Keratinocyte (primary cell): Measurements from ENCODE around the gene SCRG1. TPM values are rescaled to one million over a fixed set of nuclear protein-coding genes. Genes with fewer than 3 reads are reported as not detected.

Experiments
- DNase-seq: peaks from one replicate; pipeline ENCODE4 v3.0.0-alpha.2; 2011; ENCODE audit warnings: low read depth, missing footprints, low spot score
- FAIRE-seq: peaks from 2 replicates; lab custom pipeline; 2011; peaks lifted over from hg19 to GRCh38; lab: Jason Lieb, UNC
- H2AFZ ChIP-seq: 2 replicates; pipeline ENCODE4 v1.6.0; 2012; ENCODE audit warnings: low read length, control low read depth, inconsistent platforms; ENCODE audit not compliant: control insufficient read depth
- H3K27ac ChIP-seq: 2 replicates; pipeline ENCODE4 v1.5.1; 2011; ENCODE audit warnings: low read length; ENCODE audit not compliant: control insufficient read depth, insufficient read depth
- H3K27me3 ChIP-seq: 3 replicates; pipeline ENCODE4 v1.6.0; 2011; ENCODE audit warnings: low read length; ENCODE audit not compliant: control insufficient read depth, insufficient read depth; ENCODE audit errors: extremely low read depth
- H3K36me3 ChIP-seq, 2 experiments: 2 replicates in 1 of 2; 3 replicates in 1 of 2; pipeline ENCODE4 v1.5.1; 2011; ENCODE audit warnings: low read length in 2 of 2, mild to moderate bottlenecking in 1 of 2; ENCODE audit not compliant: control insufficient read depth in 2 of 2, insufficient read depth in 2 of 2; ENCODE audit errors: extremely low read depth in 1 of 2
- H3K4me1 ChIP-seq: 3 replicates; pipeline ENCODE4 v1.5.1; 2011; ENCODE audit warnings: low read length; ENCODE audit not compliant: control insufficient read depth, insufficient read depth; ENCODE audit errors: extremely low read depth
- H3K4me2 ChIP-seq: 3 replicates; pipeline ENCODE4 v1.6.0; 2011; ENCODE audit warnings: low read depth, low read length; ENCODE audit not compliant: control insufficient read depth, insufficient read depth; ENCODE audit errors: extremely low read depth
- H3K4me3 ChIP-seq, 3 experiments: fragments of 200-600 bp in 1 of 3; sonication (generic) in 1 of 3; 2 replicates in 2 of 3; 3 replicates in 1 of 3; pipeline ENCODE4 v1.5.1; 2011 to 2016; ENCODE audit warnings: low read length in 3 of 3, mild to moderate bottlenecking in 3 of 3, control low read depth in 2 of 3, inconsistent platforms in 1 of 3, low read depth in 1 of 3, mixed read lengths in 1 of 3, mixed run types in 1 of 3, moderate library complexity in 1 of 3; ENCODE audit not compliant: control insufficient read depth in 2 of 3, insufficient read depth in 2 of 3; ENCODE audit errors: extremely low read depth in 1 of 3
- H3K79me2 ChIP-seq: 2 replicates; pipeline ENCODE4 v1.6.0; 2012; ENCODE audit warnings: low read length; ENCODE audit not compliant: control insufficient read depth, insufficient read depth
- H3K9ac ChIP-seq: 3 replicates; pipeline ENCODE4 v1.6.0; 2011; ENCODE audit warnings: low read length; ENCODE audit not compliant: control insufficient read depth, insufficient read depth; ENCODE audit errors: extremely low read depth
- H3K9me1 ChIP-seq: 3 replicates; pipeline ENCODE4 v1.6.0; 2011; ENCODE audit warnings: low read length; ENCODE audit not compliant: control insufficient read depth, insufficient read depth; ENCODE audit errors: extremely low read depth
- H3K9me3 ChIP-seq: 2 replicates; pipeline ENCODE4 v1.5.1; 2012; ENCODE audit warnings: low read depth, low read length; ENCODE audit not compliant: control insufficient read depth
- H4K20me1 ChIP-seq: 3 replicates; pipeline ENCODE4 v1.6.0; 2011; ENCODE audit warnings: low read length; ENCODE audit not compliant: control insufficient read depth, insufficient read depth; ENCODE audit errors: extremely low read depth
- CTCF ChIP-seq, 3 experiments: IDR thresholded peaks in 1 of 3; conservative IDR thresholded peaks in 1 of 3; optimal IDR thresholded peaks in 1 of 3; 2 replicates in 2 of 3; 3 replicates in 1 of 3; pipeline versions ENCODE3 to v1.5.1; 2011; ENCODE audit warnings: low read length in 3 of 3, mild to moderate bottlenecking in 3 of 3, moderate library complexity in 2 of 3, control low read depth in 1 of 3, inconsistent platforms in 1 of 3; ENCODE audit not compliant: insufficient read depth in 2 of 3; ENCODE audit errors: extremely low read depth in 1 of 3
- EZH2 ChIP-seq: IDR thresholded peaks from one replicate; pipeline ENCODE4 v1.6.1; 2012; ENCODE audit warnings: inconsistent platforms, mild to moderate bottlenecking, low read length, moderate library complexity
- dilution Hi-C: fragments of 300-500 bp; cut with MboI; formaldehyde crosslinking; loops from one replicate; pipeline ENCODE4 v1.7.0; 2020; ENCODE audit warnings: low sequenced_read_pairs; ENCODE audit not compliant: extremely low pct_ligation_motif_present
- polyA plus RNA-seq, 5 experiments: library from polyadenylated mRNA; depleted of rRNA in 3 of 5; stranded (reverse) in 3 of 5; stranded (forward) in 1 of 5; unstranded in 1 of 5; fragments of >200 nt; gene quantifications; 1 replicate in 1 of 5; 2 replicates in 3 of 5; 3 replicates in 1 of 5; pipeline versions ENCODE4 v1.2.1 to v1.2.3, GENCODE V29; 2011 to 2012; ENCODE audit warnings: missing spikeins in 2 of 5, low read depth in 1 of 5, low replicate concordance in 1 of 5

The SCRG1 gene
- polyA plus RNA-seq, 1 donor (not counting 4 experiments of a cell fraction or from before 2014, with no cell fraction given) = not detected

DNA sequence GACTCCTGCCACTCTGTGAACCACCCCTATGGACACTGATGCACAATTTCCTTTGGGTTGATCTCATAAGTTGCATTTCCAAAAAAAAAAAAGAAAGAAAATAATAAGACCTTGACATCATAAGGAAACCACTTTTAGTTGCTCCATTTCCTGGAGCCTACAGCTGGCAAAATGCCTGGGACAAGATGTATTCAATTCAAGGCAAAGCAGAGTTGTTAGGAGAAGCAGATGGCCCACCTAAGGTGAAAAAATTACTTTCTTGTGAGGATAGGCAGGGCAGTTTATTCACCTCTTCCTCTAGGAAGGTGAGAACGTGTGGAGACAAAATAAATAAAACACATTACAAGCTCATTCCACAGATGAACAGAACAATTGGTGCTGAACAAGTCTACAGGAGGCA is 14.1 kb upstream of the SCRG1 start:
- FAIRE-seq (no peak), DNase-seq (no peak)
- H3K36me3 ChIP-seq = no peaks in the 10 kb centered on the region
- no peak for TF ChIP-seq EZH2
- no peak for TF ChIP-seq CTCF (optimal IDR thresholded peaks at IDR 0.05 in 1 of 3, IDR thresholded peaks at IDR 0.05 in 1 of 3, conservative IDR thresholded peaks at IDR 0.05 in 1 of 3; ENCODE audit: extremely low read depth in 1 of 3, insufficient read depth in 2 of 3, low read length in 3 of 3)
- H3K9me3 ChIP-seq = no peaks in the 10 kb centered on the region
- no peak overlapping the region for H3K9ac ChIP-seq
- no peaks in the 10 kb centered on the region for H3K4me1 ChIP-seq
- no peak overlapping the region for H3K27ac ChIP-seq
- no peaks in the 10 kb centered on the region for H3K27me3 ChIP-seq
- H2AFZ ChIP-seq = no peak overlapping the region
- H3K4me3 ChIP-seq = no peak overlapping the region
- H4K20me1 ChIP-seq = no peaks in the 10 kb centered on the region
- no peaks in the 10 kb centered on the region for H3K9me1 ChIP-seq
- H3K4me2 ChIP-seq = no peak overlapping the region
- dilution Hi-C loops = no loop called here
- no peaks in the 10 kb centered on the region for H3K79me2 ChIP-seq

GRCh38 chr4:173411106-173411693 is 12.3 kb upstream of the SCRG1 start:
- Histone ChIP-seq H3K79me2 (no peaks in the 10 kb centered on the region), H3K27me3 (no peaks in the 10 kb centered on the region), H3K4me3 (no peak overlapping the region), H2AFZ (no peak overlapping the region), H3K4me1 (no peaks in the 10 kb centered on the region), H3K9me1 (no peaks in the 10 kb centered on the region), H3K4me2 (no peak overlapping the region), H3K36me3 (no peaks in the 10 kb centered on the region), H3K9ac (no peak overlapping the region), H3K9me3 (no peaks in the 10 kb centered on the region), H3K27ac (no peak overlapping the region), H4K20me1 (no peaks in the 10 kb centered on the region)
- DNase-seq (no peak), FAIRE-seq (no peak)
- dilution Hi-C loops = no loop called here
- TF ChIP-seq EZH2 (no peak), CTCF (optimal IDR thresholded peaks at IDR 0.05 in 1 of 3, IDR thresholded peaks at IDR 0.05 in 1 of 3, conservative IDR thresholded peaks at IDR 0.05 in 1 of 3; ENCODE audit: extremely low read depth in 1 of 3, insufficient read depth in 2 of 3, low read length in 3 of 3) (no peak)
